HCT116 (cell line): ENCODE measurements around the gene ANAPC7.

Experiments
- CEBPB ChIP-seq: IDR thresholded peaks from 2 replicates; pipeline ENCODE4 v1.6.1; 2012; ENCODE audit warnings: low read depth
- JUND ChIP-seq: IDR thresholded peaks from 2 replicates; pipeline ENCODE4 v1.6.1; 2012
- POLR2A ChIP-seq: IDR thresholded peaks from 2 replicates; pipeline ENCODE4 v1.7.0; 2011; ENCODE audit warnings: borderline replicate concordance; ENCODE audit not compliant: insufficient read depth, insufficient read length; ENCODE audit errors: extremely low read depth
- RAD21 ChIP-seq: IDR thresholded peaks from 2 replicates; pipeline ENCODE4 v1.6.1; 2012; ENCODE audit warnings: low read depth, mild to moderate bottlenecking
- YY1 ChIP-seq: IDR thresholded peaks from 2 replicates; pipeline ENCODE4 v1.6.1; 2011; ENCODE audit warnings: low read length, low read depth, moderate library complexity, mild to moderate bottlenecking; ENCODE audit not compliant: insufficient replicate concordance; ENCODE audit errors: extremely low read depth
- TF ChIP-seq, protein P1 (sequence below), 3 experiments: fragments of 200-600 bp in 1 of 3; sonication (generic) in 1 of 3; IDR thresholded peaks in 2 of 3; conservative IDR thresholded peaks in 1 of 3; 2 replicates each; pipeline ENCODE4 v1.5.1; 2012 to 2017; ENCODE audit warnings: low read depth in 2 of 3, low read length in 2 of 3, antibody characterized with exemption in 1 of 3, borderline replicate concordance in 1 of 3, control low read depth in 1 of 3, mild to moderate bottlenecking in 1 of 3, mixed read lengths in 1 of 3, mixed run types in 1 of 3, moderate library complexity in 1 of 3; ENCODE audit not compliant: insufficient read depth in 1 of 3
- TF ChIP-seq, protein P2 (sequence below): IDR thresholded peaks from 2 replicates; pipeline ENCODE4 v1.6.1; 2012; ENCODE audit warnings: low read depth

- TF ChIP-seq, protein P1, sequence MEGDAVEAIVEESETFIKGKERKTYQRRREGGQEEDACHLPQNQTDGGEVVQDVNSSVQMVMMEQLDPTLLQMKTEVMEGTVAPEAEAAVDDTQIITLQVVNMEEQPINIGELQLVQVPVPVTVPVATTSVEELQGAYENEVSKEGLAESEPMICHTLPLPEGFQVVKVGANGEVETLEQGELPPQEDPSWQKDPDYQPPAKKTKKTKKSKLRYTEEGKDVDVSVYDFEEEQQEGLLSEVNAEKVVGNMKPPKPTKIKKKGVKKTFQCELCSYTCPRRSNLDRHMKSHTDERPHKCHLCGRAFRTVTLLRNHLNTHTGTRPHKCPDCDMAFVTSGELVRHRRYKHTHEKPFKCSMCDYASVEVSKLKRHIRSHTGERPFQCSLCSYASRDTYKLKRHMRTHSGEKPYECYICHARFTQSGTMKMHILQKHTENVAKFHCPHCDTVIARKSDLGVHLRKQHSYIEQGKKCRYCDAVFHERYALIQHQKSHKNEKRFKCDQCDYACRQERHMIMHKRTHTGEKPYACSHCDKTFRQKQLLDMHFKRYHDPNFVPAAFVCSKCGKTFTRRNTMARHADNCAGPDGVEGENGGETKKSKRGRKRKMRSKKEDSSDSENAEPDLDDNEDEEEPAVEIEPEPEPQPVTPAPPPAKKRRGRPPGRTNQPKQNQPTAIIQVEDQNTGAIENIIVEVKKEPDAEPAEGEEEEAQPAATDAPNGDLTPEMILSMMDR (IDR thresholded peaks at IDR 0.05 in 2 of 3, conservative IDR thresholded peaks at IDR 0.05 in 1 of 3; ENCODE audit: borderline replicate concordance in 1 of 3, insufficient read depth in 1 of 3, low read depth in 2 of 3, low read length in 2 of 3): no peak
- TF ChIP-seq YY1 (no peak), POLR2A (no peak), JUND (no peak), CEBPB (no peak), RAD21 (no peak)
- TF ChIP-seq, protein P2, sequence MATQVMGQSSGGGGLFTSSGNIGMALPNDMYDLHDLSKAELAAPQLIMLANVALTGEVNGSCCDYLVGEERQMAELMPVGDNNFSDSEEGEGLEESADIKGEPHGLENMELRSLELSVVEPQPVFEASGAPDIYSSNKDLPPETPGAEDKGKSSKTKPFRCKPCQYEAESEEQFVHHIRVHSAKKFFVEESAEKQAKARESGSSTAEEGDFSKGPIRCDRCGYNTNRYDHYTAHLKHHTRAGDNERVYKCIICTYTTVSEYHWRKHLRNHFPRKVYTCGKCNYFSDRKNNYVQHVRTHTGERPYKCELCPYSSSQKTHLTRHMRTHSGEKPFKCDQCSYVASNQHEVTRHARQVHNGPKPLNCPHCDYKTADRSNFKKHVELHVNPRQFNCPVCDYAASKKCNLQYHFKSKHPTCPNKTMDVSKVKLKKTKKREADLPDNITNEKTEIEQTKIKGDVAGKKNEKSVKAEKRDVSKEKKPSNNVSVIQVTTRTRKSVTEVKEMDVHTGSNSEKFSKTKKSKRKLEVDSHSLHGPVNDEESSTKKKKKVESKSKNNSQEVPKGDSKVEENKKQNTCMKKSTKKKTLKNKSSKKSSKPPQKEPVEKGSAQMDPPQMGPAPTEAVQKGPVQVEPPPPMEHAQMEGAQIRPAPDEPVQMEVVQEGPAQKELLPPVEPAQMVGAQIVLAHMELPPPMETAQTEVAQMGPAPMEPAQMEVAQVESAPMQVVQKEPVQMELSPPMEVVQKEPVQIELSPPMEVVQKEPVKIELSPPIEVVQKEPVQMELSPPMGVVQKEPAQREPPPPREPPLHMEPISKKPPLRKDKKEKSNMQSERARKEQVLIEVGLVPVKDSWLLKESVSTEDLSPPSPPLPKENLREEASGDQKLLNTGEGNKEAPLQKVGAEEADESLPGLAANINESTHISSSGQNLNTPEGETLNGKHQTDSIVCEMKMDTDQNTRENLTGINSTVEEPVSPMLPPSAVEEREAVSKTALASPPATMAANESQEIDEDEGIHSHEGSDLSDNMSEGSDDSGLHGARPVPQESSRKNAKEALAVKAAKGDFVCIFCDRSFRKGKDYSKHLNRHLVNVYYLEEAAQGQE: no peak
These were observed 67.9 kb downstream of the ANAPC7 start for GRCh38 chr12:110335481-110336045.
